ENCODE results near the gene HES5. TPM values are rescaled to one million over a fixed set of nuclear protein-coding genes. Genes with fewer than 3 reads are reported as not detected.
A peak's percentile ranks its signal among the peaks of the same experiment; 100 is the strongest.

HES5 gene
- total and polyA plus RNA-seq, 2 of the 4 experiments (the other 2 are of a cell fraction), result not detected

DNA sequence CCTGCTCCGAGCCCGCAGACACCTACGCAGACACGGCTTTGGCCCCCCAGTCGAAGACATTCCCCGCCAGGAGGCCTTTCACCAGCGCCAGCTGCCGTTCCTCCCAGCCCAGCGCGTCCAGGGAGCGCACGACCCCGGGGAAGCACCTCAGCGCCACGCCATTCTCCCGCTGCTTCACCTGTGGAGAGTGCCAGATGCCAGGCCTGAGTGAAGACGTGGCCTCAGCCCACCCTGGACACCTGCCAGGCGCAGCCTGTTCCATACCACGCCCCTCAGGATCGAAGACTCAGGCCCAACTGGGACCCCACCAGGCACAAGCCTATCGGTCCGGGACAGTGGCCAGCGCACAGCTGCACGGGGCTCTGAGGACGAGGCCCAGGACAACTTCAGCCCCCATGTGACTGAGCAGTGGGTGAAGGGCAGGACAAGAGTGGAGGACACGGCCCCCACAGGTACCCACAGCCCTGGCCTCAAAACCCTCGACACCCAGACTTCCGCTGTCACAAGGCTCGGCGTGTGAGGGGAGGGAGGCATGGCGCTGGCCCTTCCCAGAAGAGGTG is 17.1 kb downstream of the HES5 start:
- H4K91ac ChIP-seq (ENCODE audit: insufficient read depth, low read depth, low read length), result no peak overlapping the region
- H3K4me1 ChIP-seq (ENCODE audit: control insufficient read depth, insufficient read depth, low read length), result no peaks in the 10 kb centered on the region
- no peak overlapping the region for H3K4ac ChIP-seq (ENCODE audit: low read depth, low read length)
- H2BK15ac ChIP-seq (ENCODE audit: low read depth, low read length), result no peak overlapping the region
- 95% methylated on average over 20 of the region's 31 CpGs; no CpG with 5 or more reads in 1 of the 2 experiments for WGBS, 2 experiments (ENCODE audit: extremely low coverage in 2 of 2, insufficient read length in 1 of 2)
- H2BK5ac ChIP-seq (ENCODE audit: low read depth, low read length, poor library complexity, severe bottlenecking), result no peak overlapping the region
- no peak overlapping the region for H3K18ac ChIP-seq (ENCODE audit: low read depth, low read length)
- DNase-seq, result no peak
- no peak overlapping the region for H4K5ac ChIP-seq (ENCODE audit: low read depth, low read length)
- intact Hi-C loops (cut with micrococcal nuclease), result no loop called here
- TF ChIP-seq MXI1 (IDR thresholded peaks at IDR 0.05; ENCODE audit: borderline replicate concordance, low read depth, low read length), result no peak
- no peak for TF ChIP-seq BHLHE40 (IDR thresholded peaks at IDR 0.05; ENCODE audit: low read depth, low read length)
- no peak for TF ChIP-seq NFE2L2 (IDR thresholded peaks at IDR 0.05; ENCODE audit: low read depth, low read length)
- TF ChIP-seq, protein P1, sequence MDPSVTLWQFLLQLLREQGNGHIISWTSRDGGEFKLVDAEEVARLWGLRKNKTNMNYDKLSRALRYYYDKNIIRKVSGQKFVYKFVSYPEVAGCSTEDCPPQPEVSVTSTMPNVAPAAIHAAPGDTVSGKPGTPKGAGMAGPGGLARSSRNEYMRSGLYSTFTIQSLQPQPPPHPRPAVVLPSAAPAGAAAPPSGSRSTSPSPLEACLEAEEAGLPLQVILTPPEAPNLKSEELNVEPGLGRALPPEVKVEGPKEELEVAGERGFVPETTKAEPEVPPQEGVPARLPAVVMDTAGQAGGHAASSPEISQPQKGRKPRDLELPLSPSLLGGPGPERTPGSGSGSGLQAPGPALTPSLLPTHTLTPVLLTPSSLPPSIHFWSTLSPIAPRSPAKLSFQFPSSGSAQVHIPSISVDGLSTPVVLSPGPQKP (IDR thresholded peaks at IDR 0.05; ENCODE audit: borderline replicate concordance, low read depth, low read length), result no peak
- TF ChIP-seq RAD21 (IDR thresholded peaks at IDR 0.05; ENCODE audit: low read length), result no peak
- TF ChIP-seq MAFK (IDR thresholded peaks at IDR 0.05; ENCODE audit: low read depth, low read length), result no peak
- no peaks in the 10 kb centered on the region for H3K9me3 ChIP-seq (ENCODE audit: control insufficient read depth, insufficient read depth, low read length)
- H4K8ac ChIP-seq (ENCODE audit: low read depth in 2 of 2, low read length in 2 of 2), result no peak overlapping the region
- H3K79me1 ChIP-seq (ENCODE audit: low read depth in 1 of 2, low read length in 2 of 2), result peaks cover 0 to 9% of the 10 kb centered on the region in 2 experiments; a peak in 2 of 4 replicates
- in situ Hi-C loops (cut with MboI; ENCODE audit: low sequenced_read_pairs), result no loop called here
- ATAC-seq (ENCODE audit: low read depth), result no peak
- no peaks in the 10 kb centered on the region; the same call in none of the 2 replicates for H4K20me1 ChIP-seq (ENCODE audit: insufficient read depth, low read length)
- H3K4me3 ChIP-seq (ENCODE audit: insufficient read depth, low read depth, low read length), result no peak overlapping the region
- H3K4me2 ChIP-seq (ENCODE audit: low read depth, low read length), result no peak overlapping the region
- no peak overlapping the region for H3K23ac ChIP-seq (ENCODE audit: low read depth, low read length)
- no peak overlapping the region for H2AK5ac ChIP-seq (ENCODE audit: low read depth, low read length)
- H3K14ac ChIP-seq (replicated peaks; ENCODE audit: low read depth, low read length), result no peak overlapping the region
- no peaks in the 10 kb centered on the region for H3K27me3 ChIP-seq (ENCODE audit: control insufficient read depth, insufficient read depth, low read length)
- ChIA-PET POLR2A (ENCODE audit: unreplicated experiment) (no interaction called here), CTCF (no interaction called here)
- H2AFZ ChIP-seq (replicated peaks; ENCODE audit: low read length, poor library complexity), result peak overlapping the region; percentile 51
- H3K36me3 ChIP-seq (ENCODE audit: control insufficient read depth, insufficient read depth, low read length), result peaks cover 82% of the 10 kb centered on the region
- H3K9ac ChIP-seq (ENCODE audit: low read depth, low read length), result no peak overlapping the region
- no peak overlapping the region for H3K27ac ChIP-seq (ENCODE audit: insufficient read depth, low read length)
- dilution Hi-C loops (cut with HindIII; ENCODE audit: low sequenced_read_pairs, unreplicated experiment), result no loop called here
- no peak overlapping the region for H2AK9ac ChIP-seq (replicated peaks; ENCODE audit: low read depth, low read length, poor library complexity)
- BruUV-seq (replicated peaks), result no TSS peak
- no peak overlapping the region for H2BK120ac ChIP-seq (ENCODE audit: low read depth, low read length)
- H3K9me1 ChIP-seq (ENCODE audit: insufficient read depth, low read length), result no peaks in the 10 kb centered on the region
- H2BK20ac ChIP-seq (ENCODE audit: low read depth, low read length), result no peak overlapping the region
- no peak overlapping the region for H3K56ac ChIP-seq (ENCODE audit: extremely low read depth, insufficient read depth, low read length)
